WERI-Rb-1 (cell line): ENCODE results near the gene SMLR1.

Source experiments
- DNase-seq: peaks from one replicate; pipeline ENCODE4 v3.0.0-alpha.2; 2020
- H3K27ac ChIP-seq: fragments of 250-450 bp; sonication (Bioruptor Pico); 2 replicates; pipeline ENCODE4 v1.5.1; 2020; ENCODE audit warnings: mild to moderate bottlenecking, moderate library complexity
- H3K27me3 ChIP-seq: fragments of 250-450 bp; sonication (Bioruptor Pico); 2 replicates; pipeline ENCODE4 v1.5.1; 2021; ENCODE audit warnings: mild to moderate bottlenecking, low read depth, moderate library complexity; ENCODE audit not compliant: insufficient read depth, severe bottlenecking
- H3K36me3 ChIP-seq: fragments of 250-450 bp; sonication (Bioruptor Pico); 2 replicates; pipeline ENCODE4 v1.5.1; 2020; ENCODE audit warnings: mild to moderate bottlenecking, moderate library complexity
- H3K4me3 ChIP-seq: 2 replicates; pipeline ENCODE4 v1.5.1; 2011; ENCODE audit warnings: low read depth, mild to moderate bottlenecking, control low read depth, low read length
- H3K9me3 ChIP-seq: fragments of 250-450 bp; sonication (Bioruptor Pico); 2 replicates; pipeline ENCODE4 v1.5.1; 2021; ENCODE audit warnings: mild to moderate bottlenecking, moderate library complexity; ENCODE audit not compliant: severe bottlenecking
- TF ChIP-seq, protein P1 (sequence below): IDR thresholded peaks from 2 replicates; pipeline ENCODE4 v1.5.1; 2011; ENCODE audit warnings: low read depth, mild to moderate bottlenecking, control low read depth, inconsistent platforms, low read length

The SMLR1 gene

DNA sequence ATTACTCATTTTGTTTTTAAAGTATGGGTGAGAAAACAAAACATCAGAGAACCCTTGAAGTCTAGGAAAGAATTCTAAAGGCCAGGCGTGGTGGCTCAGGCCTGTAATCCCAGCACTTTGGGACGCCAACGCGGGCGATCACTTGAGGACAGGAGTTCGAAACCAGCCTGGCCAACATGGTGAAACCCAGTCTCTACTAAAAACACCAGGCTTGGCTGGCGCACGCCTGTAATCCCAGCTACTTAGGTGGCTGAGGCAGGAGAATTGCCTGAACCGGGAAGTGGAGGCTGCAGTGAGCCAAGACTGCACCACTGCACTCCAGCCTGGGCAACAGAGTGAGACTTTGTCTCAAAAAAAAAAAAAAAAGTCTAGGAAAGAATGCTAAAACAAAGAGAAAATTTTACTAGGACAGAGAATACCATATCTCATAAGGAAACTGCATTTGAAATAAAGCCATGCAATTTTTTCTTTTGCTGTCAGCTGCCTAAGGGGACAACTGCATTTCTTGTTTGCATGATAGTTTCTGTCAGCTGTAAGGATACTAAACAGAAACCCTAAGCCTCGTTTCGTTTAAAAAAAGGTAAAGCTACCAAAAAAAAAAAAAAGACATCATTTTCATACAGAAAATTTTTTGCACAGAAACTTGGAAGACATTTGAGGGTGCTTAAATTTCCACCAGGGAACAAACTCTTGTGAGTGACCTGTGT, 32.1 kb downstream of the SMLR1 start:
- H3K9me3 ChIP-seq: no peaks in the 10 kb centered on the region
- no peaks in the 10 kb centered on the region for H3K27me3 ChIP-seq
- H3K27ac ChIP-seq: no peak overlapping the region
- H3K4me3 ChIP-seq: no peak overlapping the region
- no peaks in the 10 kb centered on the region for H3K36me3 ChIP-seq
- TF ChIP-seq, protein P1, sequence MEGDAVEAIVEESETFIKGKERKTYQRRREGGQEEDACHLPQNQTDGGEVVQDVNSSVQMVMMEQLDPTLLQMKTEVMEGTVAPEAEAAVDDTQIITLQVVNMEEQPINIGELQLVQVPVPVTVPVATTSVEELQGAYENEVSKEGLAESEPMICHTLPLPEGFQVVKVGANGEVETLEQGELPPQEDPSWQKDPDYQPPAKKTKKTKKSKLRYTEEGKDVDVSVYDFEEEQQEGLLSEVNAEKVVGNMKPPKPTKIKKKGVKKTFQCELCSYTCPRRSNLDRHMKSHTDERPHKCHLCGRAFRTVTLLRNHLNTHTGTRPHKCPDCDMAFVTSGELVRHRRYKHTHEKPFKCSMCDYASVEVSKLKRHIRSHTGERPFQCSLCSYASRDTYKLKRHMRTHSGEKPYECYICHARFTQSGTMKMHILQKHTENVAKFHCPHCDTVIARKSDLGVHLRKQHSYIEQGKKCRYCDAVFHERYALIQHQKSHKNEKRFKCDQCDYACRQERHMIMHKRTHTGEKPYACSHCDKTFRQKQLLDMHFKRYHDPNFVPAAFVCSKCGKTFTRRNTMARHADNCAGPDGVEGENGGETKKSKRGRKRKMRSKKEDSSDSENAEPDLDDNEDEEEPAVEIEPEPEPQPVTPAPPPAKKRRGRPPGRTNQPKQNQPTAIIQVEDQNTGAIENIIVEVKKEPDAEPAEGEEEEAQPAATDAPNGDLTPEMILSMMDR: no peak
- no peak for DNase-seq

DNA sequence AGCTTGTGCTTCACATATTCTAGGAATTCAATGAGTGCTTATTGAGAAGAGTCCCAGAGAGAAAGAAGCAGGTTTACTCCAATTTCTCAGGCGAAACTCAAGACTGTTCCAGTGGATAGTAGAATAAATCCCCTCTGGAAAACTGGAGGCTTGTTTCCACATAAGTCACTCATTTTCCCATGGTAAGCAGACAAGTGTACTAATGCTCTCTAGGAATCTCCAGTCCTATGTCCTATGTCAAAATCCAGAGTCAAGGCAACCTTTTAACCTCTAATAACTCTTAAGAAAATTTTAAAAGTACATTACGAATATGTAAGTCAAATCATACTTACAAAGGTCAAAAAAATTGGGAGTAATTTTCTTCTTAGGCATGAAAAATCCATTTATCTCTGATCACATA, 35.2 kb downstream of the SMLR1 start:
- H3K27me3 ChIP-seq: no peaks in the 10 kb centered on the region
- H3K36me3 ChIP-seq: no peaks in the 10 kb centered on the region
- TF ChIP-seq, protein P1: no peak
- no peak overlapping the region for H3K27ac ChIP-seq
- no peak overlapping the region for H3K4me3 ChIP-seq
- no peak for DNase-seq
- H3K9me3 ChIP-seq: no peaks in the 10 kb centered on the region

DNA sequence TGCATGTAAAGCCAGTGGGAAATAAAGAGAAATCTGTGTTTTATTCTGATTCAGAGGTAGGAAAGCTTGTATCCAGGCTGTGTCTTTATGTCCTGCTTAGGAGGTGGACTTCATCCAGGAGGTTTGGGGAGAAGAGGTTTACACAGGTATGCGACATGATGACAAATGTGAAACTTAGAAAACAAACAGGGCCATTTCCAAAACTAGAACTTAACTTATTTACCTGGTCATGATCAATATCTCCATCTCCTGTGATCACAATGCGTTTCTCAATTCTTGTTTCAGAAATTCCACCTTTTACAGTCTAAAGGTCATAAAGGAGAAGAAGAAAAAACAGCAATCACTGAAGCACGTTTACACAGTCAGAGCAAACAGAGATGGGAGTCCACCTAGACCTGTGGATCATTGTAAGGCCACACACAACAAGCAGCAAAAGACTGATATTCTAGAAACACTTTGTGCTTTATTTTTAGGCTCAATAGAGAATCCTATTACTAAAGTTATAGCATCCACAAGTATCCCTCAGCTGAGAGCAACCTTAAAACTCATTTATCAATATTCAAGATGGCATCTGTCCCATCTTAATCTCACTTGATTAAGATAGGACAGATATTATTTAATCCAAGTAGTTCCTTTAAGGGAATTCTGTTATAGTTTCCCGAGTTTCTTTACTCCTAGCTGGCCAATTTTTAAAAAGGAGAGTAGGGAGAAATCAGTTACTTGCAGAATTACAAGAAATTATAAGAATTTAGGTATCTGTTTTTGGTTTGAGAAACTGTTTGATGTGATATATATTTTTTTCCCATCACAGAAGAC, 36.4 kb downstream of the SMLR1 start:
- Histone ChIP-seq H3K9me3 (no peaks in the 10 kb centered on the region), H3K27ac (no peak overlapping the region), H3K36me3 (no peaks in the 10 kb centered on the region), H3K27me3 (no peaks in the 10 kb centered on the region), H3K4me3 (no peak overlapping the region)
- TF ChIP-seq, protein P1: no peak
- DNase-seq: no peak

DNA sequence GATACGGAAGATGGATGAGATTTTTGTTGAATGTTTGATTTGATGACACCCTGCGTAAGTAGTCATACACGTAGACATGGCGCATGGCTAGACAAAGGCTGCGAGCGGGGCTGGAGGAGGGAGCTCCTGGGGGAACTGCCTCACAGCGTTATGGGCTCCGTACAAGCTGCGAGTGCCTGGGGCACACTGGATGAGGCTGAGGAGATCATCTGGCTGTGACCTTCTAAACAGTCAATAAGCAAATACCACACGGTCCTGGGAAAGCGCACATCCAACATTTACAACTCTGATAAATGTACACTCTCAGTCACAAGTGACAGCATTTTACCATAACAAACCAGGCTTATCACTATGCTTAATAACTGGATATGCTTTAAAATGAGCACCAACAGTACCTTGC, 37.1 kb downstream of the SMLR1 start:
- Histone ChIP-seq H3K4me3 (no peak overlapping the region), H3K27me3 (no peaks in the 10 kb centered on the region), H3K27ac (no peak overlapping the region), H3K9me3 (no peaks in the 10 kb centered on the region), H3K36me3 (no peaks in the 10 kb centered on the region)
- TF ChIP-seq, protein P1: no peak
- DNase-seq: no peak

DNA sequence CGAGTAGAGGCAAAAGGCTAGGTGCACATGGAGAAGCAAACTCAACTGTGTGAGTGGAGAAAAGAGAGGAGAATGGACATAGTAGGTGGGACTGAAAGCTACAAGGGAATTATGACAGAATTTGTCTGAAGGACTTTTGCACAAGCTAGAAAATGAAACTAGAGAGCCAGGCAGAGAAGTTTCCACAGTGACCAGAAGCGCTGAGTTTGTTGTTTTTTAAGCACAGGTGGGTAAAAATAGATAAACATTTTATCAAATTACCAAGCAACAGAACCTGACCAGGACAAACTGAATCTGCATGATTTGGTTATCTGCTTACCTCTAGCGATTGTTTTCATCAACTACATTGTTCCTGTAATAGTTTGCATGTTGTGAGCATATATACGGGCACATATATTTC, 38.6 kb downstream of the SMLR1 start:
- no peaks in the 10 kb centered on the region for H3K36me3 ChIP-seq

More for the DNA sequence above, 38.6 kb downstream of the SMLR1 start:
- Histone ChIP-seq H3K4me3 (no peak overlapping the region), H3K27me3 (no peaks in the 10 kb centered on the region), H3K27ac (no peak overlapping the region), H3K9me3 (no peaks in the 10 kb centered on the region)
- TF ChIP-seq, protein P1: no peak
- DNase-seq: no peak
